ENCODE data around the gene HHIP. TPM values are rescaled to one million over a fixed set of nuclear protein-coding genes. Genes with fewer than 3 reads are reported as not detected.

Gene HHIP
- total RNA-seq, 1 donor, result 0.72 TPM

DNA sequence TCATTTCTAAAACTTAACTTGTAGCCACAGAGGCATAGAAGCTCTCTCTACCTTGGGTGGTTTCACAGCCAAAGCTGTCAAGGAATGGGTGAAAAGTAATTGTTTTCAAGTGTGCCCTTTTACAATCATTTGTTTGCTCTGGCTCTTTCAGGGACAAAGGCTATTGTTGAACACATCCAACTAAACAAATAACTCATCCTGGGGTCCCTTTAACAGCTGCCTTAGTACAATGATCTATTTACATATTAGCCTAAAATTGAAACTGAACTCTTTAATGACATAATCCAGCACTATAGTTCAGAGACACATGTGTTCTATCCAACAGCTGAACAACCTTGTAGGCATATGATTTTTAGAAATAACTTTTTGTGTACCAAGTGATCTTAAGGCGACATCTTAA, 3.7 kb downstream of the HHIP start:
- peak overlapping the region; percentile 23 for H2AFZ ChIP-seq (ENCODE audit: low read length)
- no peaks in the 10 kb centered on the region for H3K9me3 ChIP-seq (ENCODE audit: low read depth, low read length)
- H3K79me2 ChIP-seq (ENCODE audit: insufficient read depth, low read length), result peaks cover 61% of the 10 kb centered on the region
- H3K27me3 ChIP-seq (ENCODE audit: insufficient read depth, low read length), result no peaks in the 10 kb centered on the region
- TF ChIP-seq, protein P1, sequence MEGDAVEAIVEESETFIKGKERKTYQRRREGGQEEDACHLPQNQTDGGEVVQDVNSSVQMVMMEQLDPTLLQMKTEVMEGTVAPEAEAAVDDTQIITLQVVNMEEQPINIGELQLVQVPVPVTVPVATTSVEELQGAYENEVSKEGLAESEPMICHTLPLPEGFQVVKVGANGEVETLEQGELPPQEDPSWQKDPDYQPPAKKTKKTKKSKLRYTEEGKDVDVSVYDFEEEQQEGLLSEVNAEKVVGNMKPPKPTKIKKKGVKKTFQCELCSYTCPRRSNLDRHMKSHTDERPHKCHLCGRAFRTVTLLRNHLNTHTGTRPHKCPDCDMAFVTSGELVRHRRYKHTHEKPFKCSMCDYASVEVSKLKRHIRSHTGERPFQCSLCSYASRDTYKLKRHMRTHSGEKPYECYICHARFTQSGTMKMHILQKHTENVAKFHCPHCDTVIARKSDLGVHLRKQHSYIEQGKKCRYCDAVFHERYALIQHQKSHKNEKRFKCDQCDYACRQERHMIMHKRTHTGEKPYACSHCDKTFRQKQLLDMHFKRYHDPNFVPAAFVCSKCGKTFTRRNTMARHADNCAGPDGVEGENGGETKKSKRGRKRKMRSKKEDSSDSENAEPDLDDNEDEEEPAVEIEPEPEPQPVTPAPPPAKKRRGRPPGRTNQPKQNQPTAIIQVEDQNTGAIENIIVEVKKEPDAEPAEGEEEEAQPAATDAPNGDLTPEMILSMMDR (IDR thresholded peaks at IDR 0.05; ENCODE audit: extremely low read depth, low read depth, low read length), result no peak
- H4K20me1 ChIP-seq (ENCODE audit: insufficient read depth, low read length), result no peaks in the 10 kb centered on the region
- no peak overlapping the region for H3K4me3 ChIP-seq (ENCODE audit: insufficient read depth, low read length)
- H3K4me1 ChIP-seq (ENCODE audit: insufficient read depth, low read length), result peaks cover 22% of the 10 kb centered on the region
- DNase-seq (ENCODE audit: insufficient read length, low spot score, missing footprints), result no peak
- H3K27ac ChIP-seq (ENCODE audit: low read depth, low read length), result no peak overlapping the region
- H3K4me2 ChIP-seq (ENCODE audit: insufficient read depth, low read length), result peak overlapping the region; percentile 9
- H3K36me3 ChIP-seq (ENCODE audit: insufficient read depth, low read length), result no peaks in the 10 kb centered on the region

DNA sequence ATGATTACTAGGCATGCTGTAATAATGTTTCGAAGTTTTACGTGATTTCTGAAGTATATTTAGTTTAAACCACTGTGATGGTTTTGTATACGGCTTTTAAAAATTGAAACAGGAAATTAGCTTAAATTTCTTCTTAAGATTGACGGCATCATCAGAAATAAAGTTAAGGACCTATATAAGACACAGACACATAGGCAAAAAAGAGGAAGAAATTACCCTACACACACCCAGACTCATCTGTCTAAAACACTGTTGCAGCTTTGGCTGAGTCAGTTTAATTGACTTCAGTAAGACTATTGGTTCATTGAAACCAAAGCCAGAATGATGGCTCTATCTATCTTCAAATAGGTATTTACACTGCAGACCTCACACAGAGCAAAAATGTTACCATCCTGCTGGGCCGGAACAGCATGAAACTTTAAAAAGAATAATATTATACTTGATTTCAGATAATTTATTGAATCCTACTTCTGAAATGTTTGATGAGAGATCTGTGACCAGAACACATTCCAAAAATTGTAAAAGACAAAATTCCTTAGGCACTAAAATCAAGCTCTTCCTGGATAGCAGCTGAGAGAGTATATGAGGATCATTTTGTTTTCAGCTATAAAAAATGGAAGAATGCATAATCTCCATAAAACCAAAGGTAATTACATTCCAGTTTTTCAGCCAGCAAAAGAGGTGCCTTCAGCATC, 4.5 kb downstream of the HHIP start:
- Histone ChIP-seq H3K4me1 (ENCODE audit: insufficient read depth, low read length) (peaks cover 22% of the 10 kb centered on the region), H4K20me1 (ENCODE audit: insufficient read depth, low read length) (no peaks in the 10 kb centered on the region), H3K4me2 (ENCODE audit: insufficient read depth, low read length) (peak overlapping the region; percentile 9), H3K27ac (ENCODE audit: low read depth, low read length) (no peak overlapping the region), H3K9me3 (ENCODE audit: low read depth, low read length) (no peaks in the 10 kb centered on the region), H3K4me3 (ENCODE audit: insufficient read depth, low read length) (no peak overlapping the region), H3K27me3 (ENCODE audit: insufficient read depth, low read length) (no peaks in the 10 kb centered on the region), H3K36me3 (ENCODE audit: insufficient read depth, low read length) (no peaks in the 10 kb centered on the region), H2AFZ (ENCODE audit: low read length) (peak overlapping the region; percentile 4), H3K79me2 (ENCODE audit: insufficient read depth, low read length) (peaks cover 61% of the 10 kb centered on the region)
- TF ChIP-seq, protein P1 (IDR thresholded peaks at IDR 0.05; ENCODE audit: extremely low read depth, low read depth, low read length), result no peak
- DNase-seq (ENCODE audit: insufficient read length, low spot score, missing footprints), result no peak

DNA sequence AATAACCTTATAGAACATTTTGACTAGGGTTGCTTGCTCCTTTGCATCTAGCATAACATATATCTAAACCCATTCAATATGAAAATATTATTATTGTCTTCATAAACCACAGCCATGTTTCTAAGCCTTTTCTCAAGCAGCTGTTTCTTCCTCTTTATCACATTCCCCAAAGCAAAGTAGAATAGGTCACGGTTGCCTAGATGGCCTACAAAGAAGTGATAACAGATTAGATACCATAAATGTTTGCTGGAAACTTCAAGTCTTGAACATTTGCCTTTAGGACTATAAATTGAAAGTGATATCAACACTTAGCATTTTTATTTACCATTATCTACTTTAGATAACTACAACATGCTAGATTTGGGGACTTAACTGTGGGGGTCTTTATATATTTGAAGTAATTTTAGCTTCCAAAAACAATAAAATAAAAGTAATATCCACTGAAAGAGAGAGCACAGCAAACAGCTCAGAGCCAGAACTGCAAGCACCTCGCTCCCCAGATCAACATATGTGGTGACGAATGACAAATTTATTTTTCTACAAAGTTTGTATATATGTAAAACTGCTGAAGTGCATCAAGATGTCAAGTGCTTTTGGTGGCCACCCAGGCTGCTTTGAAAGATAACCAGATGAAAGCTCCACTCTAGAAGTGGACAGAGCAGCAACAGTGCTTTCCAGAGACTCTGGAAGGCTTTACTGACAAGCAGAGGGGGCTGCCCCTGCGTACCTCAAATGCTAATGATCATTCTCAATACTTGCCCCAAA, 8.0 kb downstream of the HHIP start:
- H3K4me1 ChIP-seq (ENCODE audit: insufficient read depth, low read length), result peaks cover 12% of the 10 kb centered on the region
- no peak overlapping the region for H3K27ac ChIP-seq (ENCODE audit: low read depth, low read length)
- H3K9me3 ChIP-seq (ENCODE audit: low read depth, low read length), result no peaks in the 10 kb centered on the region
- no peak overlapping the region for H3K4me2 ChIP-seq (ENCODE audit: insufficient read depth, low read length)
- H2AFZ ChIP-seq (ENCODE audit: low read length), result no peak overlapping the region
- no peaks in the 10 kb centered on the region for H3K36me3 ChIP-seq (ENCODE audit: insufficient read depth, low read length)
- H3K79me2 ChIP-seq (ENCODE audit: insufficient read depth, low read length), result peaks cover 34% of the 10 kb centered on the region
- TF ChIP-seq, protein P1 (IDR thresholded peaks at IDR 0.05; ENCODE audit: extremely low read depth, low read depth, low read length), result no peak
- H4K20me1 ChIP-seq (ENCODE audit: insufficient read depth, low read length), result no peaks in the 10 kb centered on the region
- no peak overlapping the region for H3K4me3 ChIP-seq (ENCODE audit: insufficient read depth, low read length)
- no peaks in the 10 kb centered on the region for H3K27me3 ChIP-seq (ENCODE audit: insufficient read depth, low read length)
- no peak for DNase-seq (ENCODE audit: insufficient read length, low spot score, missing footprints)

DNA sequence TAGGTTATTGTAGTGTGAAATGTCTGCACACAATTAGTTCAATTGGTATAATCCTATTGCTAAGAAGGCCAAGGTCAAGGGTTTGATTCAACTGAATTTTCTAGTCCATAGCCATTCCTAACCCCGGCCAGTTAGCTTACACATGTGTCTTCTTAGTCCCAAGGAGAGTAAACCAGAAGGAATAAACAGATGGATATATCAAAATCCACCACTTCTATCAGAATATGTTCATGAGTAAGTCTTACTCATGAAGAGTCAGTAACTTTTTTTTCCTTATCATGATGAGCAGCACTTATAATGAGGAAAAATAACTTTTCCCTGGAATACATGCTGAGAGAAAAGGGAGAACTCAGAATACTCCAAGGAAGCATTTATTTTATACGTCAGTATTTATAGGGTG, 9.5 kb downstream of the HHIP start:
- peak; percentile 19 for DNase-seq (ENCODE audit: insufficient read length, low spot score, missing footprints)
- H3K36me3 ChIP-seq (ENCODE audit: insufficient read depth, low read length), result no peaks in the 10 kb centered on the region

More for the DNA sequence above, 9.5 kb downstream of the HHIP start:
- H4K20me1 ChIP-seq (ENCODE audit: insufficient read depth, low read length), result no peaks in the 10 kb centered on the region
- H3K79me2 ChIP-seq (ENCODE audit: insufficient read depth, low read length), result peaks cover 19% of the 10 kb centered on the region
- no peak overlapping the region for H2AFZ ChIP-seq (ENCODE audit: low read length)
- H3K4me1 ChIP-seq (ENCODE audit: insufficient read depth, low read length), result peaks cover 12% of the 10 kb centered on the region
- no peak overlapping the region for H3K4me2 ChIP-seq (ENCODE audit: insufficient read depth, low read length)
- H3K27me3 ChIP-seq (ENCODE audit: insufficient read depth, low read length), result no peaks in the 10 kb centered on the region
- TF ChIP-seq, protein P1 (IDR thresholded peaks at IDR 0.05; ENCODE audit: extremely low read depth, low read depth, low read length), result no peak
- no peak overlapping the region for H3K4me3 ChIP-seq (ENCODE audit: insufficient read depth, low read length)
- H3K9me3 ChIP-seq (ENCODE audit: low read depth, low read length), result no peaks in the 10 kb centered on the region
- H3K27ac ChIP-seq (ENCODE audit: low read depth, low read length), result no peak overlapping the region

All from osteoblast (primary cell).